ENCODE results near the gene SRSF6.
"Not testable (repeated sequence)": the region's sequence is repeated elsewhere in the genome, so short reads cannot be mapped to it uniquely, and the experiment has no call there.

Gene SRSF6

GRCh38 chr20:43457640-43458421 is at the start of gene SRSF6:
TSS of gene SRSF6 (plus strand) at chr20:43457896. CDS start at chr20:43458034, 138 bp downstream.
- DNase-seq (peak; percentile 93), ATAC-seq (peak; percentile 83)
- Mint-ChIP-seq H3K4me3 (peak within 1 kb of the TSS; percentile 90), H3K4me1 (peaks cover 33% of the 10 kb centered on the region), H3K27me3 (peaks cover 14% of the 10 kb centered on the region), H3K9me3 (no peaks in the 10 kb centered on the region), H3K27ac (peak within 1 kb of the TSS; percentile 99), H3K36me3 (ENCODE audit: low read depth) (peaks cover 39% of the 10 kb centered on the region)

GRCh38 chr20:43408848-43409576 is 48.7 kb upstream of the SRSF6 start:
- Mint-ChIP-seq H3K4me3 (no peak overlapping the region), H3K9me3 (peaks cover 3% of the 10 kb centered on the region), H3K27ac (no peak overlapping the region), H3K27me3 (peaks cover 45% of the 10 kb centered on the region), H3K4me1 (no peaks in the 10 kb centered on the region), H3K36me3 (ENCODE audit: low read depth) (no peaks in the 10 kb centered on the region)
- DNase-seq, result no peak
- ATAC-seq, result no peak

GRCh38 chr20:43409577-43409913 is 48.2 kb upstream of the SRSF6 start:
- Mint-ChIP-seq H3K27me3 (peaks cover 45% of the 10 kb centered on the region), H3K36me3 (ENCODE audit: low read depth) (no peaks in the 10 kb centered on the region), H3K9me3 (peaks cover 3% of the 10 kb centered on the region), H3K4me1 (no peaks in the 10 kb centered on the region), H3K4me3 (no peak overlapping the region), H3K27ac (no peak overlapping the region)
- ATAC-seq, result no peak
- DNase-seq, result no peak

- DNase-seq, result no peak
- ATAC-seq, result no peak
- Mint-ChIP-seq H3K36me3 (ENCODE audit: low read depth) (peaks cover 1% of the 10 kb centered on the region), H3K4me1 (no peaks in the 10 kb centered on the region), H3K4me3 (no peak overlapping the region), H3K27ac (no peak overlapping the region), H3K9me3 (peaks cover 26% of the 10 kb centered on the region), H3K27me3 (peaks cover 13% of the 10 kb centered on the region)
Measured at GRCh38 chr20:43415661-43416430, 41.9 kb upstream of the SRSF6 start.

- no peak overlapping the region for H3K4me3 Mint-ChIP-seq
- DNase-seq, result no peak
- H3K27ac Mint-ChIP-seq, result no peak overlapping the region
- H3K27me3 Mint-ChIP-seq, result peaks cover 9% of the 10 kb centered on the region
- peaks cover 31% of the 10 kb centered on the region for H3K9me3 Mint-ChIP-seq
- no peaks in the 10 kb centered on the region for H3K4me1 Mint-ChIP-seq
- ATAC-seq, result no peak
- H3K36me3 Mint-ChIP-seq (ENCODE audit: low read depth), result peaks cover 1% of the 10 kb centered on the region
Measured at GRCh38 chr20:43416591-43417228, 41.0 kb upstream of the SRSF6 start.

GRCh38 chr20:43420192-43420591 is 37.5 kb upstream of the SRSF6 start:
- no peak for ATAC-seq
- H3K27me3 Mint-ChIP-seq, result peaks cover 17% of the 10 kb centered on the region
- H3K27ac Mint-ChIP-seq, result no peak overlapping the region
- DNase-seq, result no peak
- no peaks in the 10 kb centered on the region for H3K4me1 Mint-ChIP-seq
- H3K4me3 Mint-ChIP-seq, result no peak overlapping the region
- H3K36me3 Mint-ChIP-seq (ENCODE audit: low read depth), result peaks cover 1% of the 10 kb centered on the region
- peaks cover 31% of the 10 kb centered on the region for H3K9me3 Mint-ChIP-seq

- not testable (repeated sequence) for DNase-seq; H3K4me1 Mint-ChIP-seq; H3K27ac Mint-ChIP-seq; ATAC-seq; H3K36me3 Mint-ChIP-seq (ENCODE audit: low read depth); H3K4me3 Mint-ChIP-seq
- H3K27me3 Mint-ChIP-seq, result peaks cover 17% of the 10 kb centered on the region
- peaks cover 31% of the 10 kb centered on the region for H3K9me3 Mint-ChIP-seq
Measured at GRCh38 chr20:43420913-43421312, 36.8 kb upstream of the SRSF6 start.

GRCh38 chr20:43426172-43426571 is 31.5 kb upstream of the SRSF6 start:
- Mint-ChIP-seq H3K4me3 (no peak overlapping the region), H3K9me3 (peaks cover 2% of the 10 kb centered on the region), H3K27me3 (peaks cover 30% of the 10 kb centered on the region), H3K36me3 (ENCODE audit: low read depth) (no peaks in the 10 kb centered on the region), H3K27ac (no peak overlapping the region), H3K4me1 (no peaks in the 10 kb centered on the region)
- ATAC-seq (no peak), DNase-seq (no peak)

- no peaks in the 10 kb centered on the region for H3K36me3 Mint-ChIP-seq (ENCODE audit: low read depth)
- no peaks in the 10 kb centered on the region for H3K9me3 Mint-ChIP-seq
- DNase-seq, result no peak
- peaks cover 25% of the 10 kb centered on the region for H3K27me3 Mint-ChIP-seq
- H3K4me1 Mint-ChIP-seq, result no peaks in the 10 kb centered on the region
- no peak overlapping the region for H3K4me3 Mint-ChIP-seq
- no peak for ATAC-seq
- H3K27ac Mint-ChIP-seq, result no peak overlapping the region
Measured at GRCh38 chr20:43430265-43431133, 27.2 kb upstream of the SRSF6 start.

GRCh38 chr20:43431134-43431519 is 26.6 kb upstream of the SRSF6 start:
- ATAC-seq (no peak), DNase-seq (no peak)
- peaks cover 23% of the 10 kb centered on the region for H3K27me3 Mint-ChIP-seq
- H3K36me3 Mint-ChIP-seq (ENCODE audit: low read depth), result no peaks in the 10 kb centered on the region
- no peak overlapping the region for H3K27ac Mint-ChIP-seq
- H3K4me1 Mint-ChIP-seq, result no peaks in the 10 kb centered on the region
- H3K4me3 Mint-ChIP-seq, result no peak overlapping the region
- no peaks in the 10 kb centered on the region for H3K9me3 Mint-ChIP-seq

- ATAC-seq (no peak), DNase-seq (no peak)
- H3K4me1 Mint-ChIP-seq, result no peaks in the 10 kb centered on the region
- H3K27me3 Mint-ChIP-seq, result peaks cover 17% of the 10 kb centered on the region
- no peaks in the 10 kb centered on the region for H3K9me3 Mint-ChIP-seq
- no peak overlapping the region for H3K4me3 Mint-ChIP-seq
- no peak overlapping the region for H3K27ac Mint-ChIP-seq
- H3K36me3 Mint-ChIP-seq (ENCODE audit: low read depth), result no peaks in the 10 kb centered on the region
Measured at GRCh38 chr20:43432498-43432897, 25.2 kb upstream of the SRSF6 start.

- Mint-ChIP-seq H3K4me3 (no peak overlapping the region), H3K4me1 (no peaks in the 10 kb centered on the region), H3K9me3 (no peaks in the 10 kb centered on the region), H3K27ac (no peak overlapping the region), H3K36me3 (ENCODE audit: low read depth) (no peaks in the 10 kb centered on the region), H3K27me3 (peaks cover 17% of the 10 kb centered on the region)
- DNase-seq (no peak), ATAC-seq (no peak)
Measured at GRCh38 chr20:43433250-43433854, 24.3 kb upstream of the SRSF6 start.

GRCh38 chr20:43434565-43434964 is 23.1 kb upstream of the SRSF6 start:
- ATAC-seq, result no peak
- no peak overlapping the region for H3K4me3 Mint-ChIP-seq
- no peaks in the 10 kb centered on the region for H3K4me1 Mint-ChIP-seq
- H3K27ac Mint-ChIP-seq, result no peak overlapping the region
- peaks cover 17% of the 10 kb centered on the region for H3K27me3 Mint-ChIP-seq
- no peaks in the 10 kb centered on the region for H3K9me3 Mint-ChIP-seq
- no peak for DNase-seq
- H3K36me3 Mint-ChIP-seq (ENCODE audit: low read depth), result no peaks in the 10 kb centered on the region
